Measurements from ENCODE around the gene FSHB. TPM values are rescaled to one million over a fixed set of nuclear protein-coding genes. Genes with fewer than 3 reads are reported as not detected.

The FSHB gene
- total and polyA plus RNA-seq, 4 donors: not detected

DNA sequence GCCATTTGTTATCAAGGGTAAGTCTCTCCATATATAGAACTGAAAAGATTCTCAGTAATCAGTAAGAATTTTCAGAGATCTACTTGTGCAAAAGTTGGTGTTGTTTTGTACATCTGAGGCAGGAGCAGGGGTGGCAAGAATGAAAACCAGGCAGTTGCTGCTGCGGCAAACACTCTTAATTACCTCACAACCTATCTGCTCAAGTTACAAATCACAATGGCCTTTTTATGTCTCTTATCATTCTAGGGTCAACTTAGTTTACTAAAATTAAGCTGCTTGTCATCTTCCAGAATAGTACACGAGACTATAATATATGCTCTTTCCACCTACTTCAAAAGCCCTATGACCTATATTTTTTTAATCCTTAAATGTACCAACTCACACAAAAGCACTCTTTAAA, 14.3 kb upstream of the FSHB start:
- DNase-seq: no peak
- Histone ChIP-seq H3K4me3 (ENCODE audit: low read length in 2 of 2) (no peak overlapping the region), H3K27ac (ENCODE audit: low read depth in 1 of 2, low read length in 2 of 2) (no peak overlapping the region), H3K9me3 (ENCODE audit: control insufficient read depth, low read length) (peaks cover 2% of the 10 kb centered on the region), H3K27me3 (ENCODE audit: control insufficient read depth in 1 of 2, insufficient read depth in 2 of 2, low read length in 1 of 2) (no peaks in the 10 kb centered on the region), H3K4me1 (ENCODE audit: control insufficient read depth in 1 of 2, insufficient read depth in 2 of 2, low read length in 2 of 2) (no peaks in the 10 kb centered on the region), H3K36me3 (ENCODE audit: control insufficient read depth in 1 of 2, insufficient read depth in 2 of 2, low read length in 1 of 2) (no peaks in the 10 kb centered on the region)
- ATAC-seq (ENCODE audit: low FRiP score): no peak
- intact Hi-C loops (cut with DNase I): no loop called here
- 40 to 60% methylated on average over 2 of the region's 2 CpGs for WGBS, 2 donors

- no peak for DNase-seq
- ATAC-seq (ENCODE audit: low FRiP score): no peak
- Histone ChIP-seq H3K4me1 (ENCODE audit: control insufficient read depth in 1 of 2, insufficient read depth in 2 of 2, low read length in 2 of 2) (no peaks in the 10 kb centered on the region), H3K27ac (ENCODE audit: low read depth in 1 of 2, low read length in 2 of 2) (no peak overlapping the region), H3K36me3 (ENCODE audit: control insufficient read depth in 1 of 2, insufficient read depth in 2 of 2, low read length in 1 of 2) (no peaks in the 10 kb centered on the region), H3K27me3 (ENCODE audit: control insufficient read depth in 1 of 2, insufficient read depth in 2 of 2, low read length in 1 of 2) (no peaks in the 10 kb centered on the region), H3K9me3 (ENCODE audit: control insufficient read depth, low read length) (peaks cover 2% of the 10 kb centered on the region), H3K4me3 (ENCODE audit: low read length in 2 of 2) (no peak overlapping the region)
- intact Hi-C loops (cut with DNase I): no loop called here
- WGBS, 2 donors: 64 to 70% methylated on average over 4 of the region's 4 CpGs
These were observed 12.5 kb upstream of the FSHB start for GRCh38 chr11:30218278-30218677.

DNA sequence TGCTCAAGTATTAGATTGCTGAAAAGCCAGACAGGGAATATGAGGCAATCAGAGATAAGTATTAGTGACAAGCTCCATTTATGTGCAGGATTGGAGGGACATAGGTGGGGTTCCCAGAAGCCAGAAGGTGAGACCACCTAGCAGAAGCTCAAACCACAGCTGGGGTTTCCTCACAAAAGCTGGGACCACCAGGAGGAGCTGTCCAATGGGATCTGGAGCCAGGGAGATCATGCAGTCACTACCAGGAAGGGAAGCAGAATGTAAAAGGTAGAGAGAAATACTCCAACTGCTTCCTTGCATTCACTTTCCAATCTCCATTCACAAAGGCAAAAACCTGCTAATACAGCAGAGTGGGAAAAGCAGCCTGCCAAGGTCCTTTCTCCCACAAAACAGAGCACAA, 5.2 kb upstream of the FSHB start:
- no peak for DNase-seq
- Histone ChIP-seq H3K4me3 (ENCODE audit: low read length in 2 of 2) (no peak overlapping the region), H3K27ac (ENCODE audit: low read depth in 1 of 2, low read length in 2 of 2) (no peak overlapping the region), H3K9me3 (ENCODE audit: control insufficient read depth, low read length) (no peaks in the 10 kb centered on the region), H3K4me1 (ENCODE audit: control insufficient read depth in 1 of 2, insufficient read depth in 2 of 2, low read length in 2 of 2) (no peaks in the 10 kb centered on the region), H3K27me3 (ENCODE audit: control insufficient read depth in 1 of 2, insufficient read depth in 2 of 2, low read length in 1 of 2) (no peaks in the 10 kb centered on the region), H3K36me3 (ENCODE audit: control insufficient read depth in 1 of 2, insufficient read depth in 2 of 2, low read length in 1 of 2) (no peaks in the 10 kb centered on the region)
- ATAC-seq (ENCODE audit: low FRiP score): no peak
- intact Hi-C loops (cut with DNase I): no loop called here

GRCh38 chr11:30228323-30228884, 2.4 kb upstream of the FSHB start:
- DNase-seq (no peak), ATAC-seq (ENCODE audit: low FRiP score) (no peak)
- Histone ChIP-seq H3K27ac (ENCODE audit: low read depth in 1 of 2, low read length in 2 of 2) (no peak overlapping the region), H3K36me3 (ENCODE audit: control insufficient read depth in 1 of 2, insufficient read depth in 2 of 2, low read length in 1 of 2) (no peaks in the 10 kb centered on the region), H3K4me1 (ENCODE audit: control insufficient read depth in 1 of 2, insufficient read depth in 2 of 2, low read length in 2 of 2) (no peaks in the 10 kb centered on the region), H3K27me3 (ENCODE audit: control insufficient read depth in 1 of 2, insufficient read depth in 2 of 2, low read length in 1 of 2) (no peaks in the 10 kb centered on the region), H3K9me3 (ENCODE audit: control insufficient read depth, low read length) (no peaks in the 10 kb centered on the region), H3K4me3 (ENCODE audit: low read length in 2 of 2) (no peak overlapping the region)
- intact Hi-C loops (cut with DNase I): no loop called here
- 82 to 84% methylated on average over 5 of the region's 5 CpGs for WGBS, 2 donors

DNA sequence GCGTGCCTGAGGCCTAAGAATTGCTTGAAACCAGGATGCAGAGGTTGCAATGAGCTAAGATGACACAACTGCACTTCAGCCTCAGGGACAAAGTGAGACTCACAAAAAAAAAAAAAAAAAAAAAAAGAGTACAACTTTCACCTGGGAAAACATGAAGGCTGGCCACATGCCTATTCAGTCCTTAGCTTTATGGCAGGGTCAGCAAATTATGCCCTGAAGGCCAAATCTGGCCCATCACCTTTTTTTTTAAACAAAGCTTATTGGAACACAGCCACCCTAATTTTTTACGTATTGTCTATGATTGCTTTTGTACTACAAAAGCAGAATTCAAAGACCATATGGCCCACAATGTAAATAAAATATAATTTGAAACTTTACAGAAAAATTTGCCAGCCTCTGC, 8.2 kb downstream of the FSHB start:
- ATAC-seq (ENCODE audit: low FRiP score): no peak
- H3K27me3 ChIP-seq (ENCODE audit: control insufficient read depth in 1 of 2, insufficient read depth in 2 of 2, low read length in 1 of 2): no peaks in the 10 kb centered on the region

GRCh38 chr11:30244265-30244664, 13.5 kb downstream of the FSHB start:
- no peaks in the 10 kb centered on the region for H3K27me3 ChIP-seq (ENCODE audit: control insufficient read depth in 1 of 2, insufficient read depth in 2 of 2, low read length in 1 of 2)
- no peaks in the 10 kb centered on the region for H3K36me3 ChIP-seq (ENCODE audit: control insufficient read depth in 1 of 2, insufficient read depth in 2 of 2, low read length in 1 of 2)
- H3K4me3 ChIP-seq (ENCODE audit: low read length in 2 of 2): no peak overlapping the region
- no peak overlapping the region for H3K27ac ChIP-seq (ENCODE audit: low read depth in 1 of 2, low read length in 2 of 2)
- H3K9me3 ChIP-seq (ENCODE audit: control insufficient read depth, low read length): no peaks in the 10 kb centered on the region
- ATAC-seq (ENCODE audit: low FRiP score) (no peak), DNase-seq (no peak)
- 33 to 35% methylated on average over 1 of the region's 1 CpG for WGBS, 2 donors
- intact Hi-C loops (cut with DNase I): no loop called here
- no peaks in the 10 kb centered on the region for H3K4me1 ChIP-seq (ENCODE audit: control insufficient read depth in 1 of 2, insufficient read depth in 2 of 2, low read length in 2 of 2)

More for the DNA sequence above, 8.2 kb downstream of the FSHB start:
- intact Hi-C loops (cut with DNase I): no loop called here
- Histone ChIP-seq H3K36me3 (ENCODE audit: control insufficient read depth in 1 of 2, insufficient read depth in 2 of 2, low read length in 1 of 2) (no peaks in the 10 kb centered on the region), H3K4me1 (ENCODE audit: control insufficient read depth in 1 of 2, insufficient read depth in 2 of 2, low read length in 2 of 2) (no peaks in the 10 kb centered on the region), H3K4me3 (ENCODE audit: low read length in 2 of 2) (no peak overlapping the region), H3K27ac (ENCODE audit: low read depth in 1 of 2, low read length in 2 of 2) (no peak overlapping the region), H3K9me3 (ENCODE audit: control insufficient read depth, low read length) (no peaks in the 10 kb centered on the region)
- DNase-seq: no peak
- 77 to 85% methylated on average over 2 of the region's 2 CpGs for WGBS, 2 donors

DNA sequence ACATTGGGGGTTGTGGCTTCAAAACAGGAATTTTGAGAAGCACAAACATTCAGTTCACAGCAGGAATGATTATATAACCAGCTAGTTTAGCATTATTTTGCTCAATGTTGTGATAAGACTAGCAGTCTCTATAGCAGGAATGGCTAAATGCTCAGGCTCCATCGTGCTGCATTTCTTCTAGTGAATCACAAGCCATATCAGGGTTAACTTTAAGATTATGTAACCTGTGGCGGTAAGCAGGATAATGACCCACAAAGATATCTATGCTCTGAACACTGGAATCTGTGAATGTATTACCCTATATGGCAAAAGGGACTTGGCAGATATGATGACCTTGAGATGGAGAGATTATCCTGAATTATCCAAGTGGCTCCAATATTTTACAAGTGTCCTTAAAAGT, 14.8 kb downstream of the FSHB start:
- H3K27ac ChIP-seq (ENCODE audit: low read depth in 1 of 2, low read length in 2 of 2): no peak overlapping the region
- no peak overlapping the region for H3K4me3 ChIP-seq (ENCODE audit: low read length in 2 of 2)
- no peaks in the 10 kb centered on the region for H3K36me3 ChIP-seq (ENCODE audit: control insufficient read depth in 1 of 2, insufficient read depth in 2 of 2, low read length in 1 of 2)
- intact Hi-C loops (cut with DNase I): no loop called here
- 54 to 67% methylated on average over 2 of the region's 2 CpGs for WGBS, 2 donors
- no peaks in the 10 kb centered on the region for H3K27me3 ChIP-seq (ENCODE audit: control insufficient read depth in 1 of 2, insufficient read depth in 2 of 2, low read length in 1 of 2)
- no peaks in the 10 kb centered on the region for H3K9me3 ChIP-seq (ENCODE audit: control insufficient read depth, low read length)
- ATAC-seq (ENCODE audit: low FRiP score): no peak
- no peaks in the 10 kb centered on the region for H3K4me1 ChIP-seq (ENCODE audit: control insufficient read depth in 1 of 2, insufficient read depth in 2 of 2, low read length in 2 of 2)
- no peak for DNase-seq

- no peak overlapping the region for H3K27ac ChIP-seq (ENCODE audit: low read depth in 1 of 2, low read length in 2 of 2)
- intact Hi-C loops (cut with DNase I): no loop called here
These were observed 23.8 kb downstream of the FSHB start for GRCh38 chr11:30254307-30255298.

DNA sequence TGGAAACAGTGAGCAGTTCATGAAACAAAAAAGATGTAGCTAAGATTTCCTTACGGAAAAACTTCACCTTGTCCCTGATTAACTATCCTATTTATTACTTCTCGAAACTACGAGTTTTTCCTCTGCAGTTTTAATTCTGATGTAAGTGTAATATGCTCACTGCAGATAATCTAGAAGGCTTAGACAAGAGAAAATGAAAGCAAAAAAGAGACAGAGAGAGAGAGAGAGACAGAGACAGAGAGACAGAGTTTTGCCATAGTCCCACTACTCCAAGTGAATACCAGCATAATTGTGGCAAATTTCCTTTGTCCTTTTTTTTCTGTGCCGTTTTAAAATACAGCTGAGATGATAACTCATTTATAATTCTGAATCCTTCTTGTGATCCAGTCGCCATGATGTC, 24.8 kb downstream of the FSHB start:
- Histone ChIP-seq H3K27me3 (ENCODE audit: control insufficient read depth in 1 of 2, insufficient read depth in 2 of 2, low read length in 1 of 2) (no peaks in the 10 kb centered on the region), H3K27ac (ENCODE audit: low read depth in 1 of 2, low read length in 2 of 2) (no peak overlapping the region), H3K4me3 (ENCODE audit: low read length in 2 of 2) (no peak overlapping the region), H3K4me1 (ENCODE audit: control insufficient read depth in 1 of 2, insufficient read depth in 2 of 2, low read length in 2 of 2) (no peaks in the 10 kb centered on the region), H3K36me3 (ENCODE audit: control insufficient read depth in 1 of 2, insufficient read depth in 2 of 2, low read length in 1 of 2) (no peaks in the 10 kb centered on the region), H3K9me3 (ENCODE audit: control insufficient read depth, low read length) (peaks cover 1% of the 10 kb centered on the region)
- intact Hi-C loops (cut with DNase I): no loop called here
- DNase-seq (no peak), ATAC-seq (ENCODE audit: low FRiP score) (no peak)
- WGBS, 2 donors: 66 to 72% methylated on average over 5 of the region's 5 CpGs

More at GRCh38 chr11:30254307-30255298, 23.8 kb downstream of the FSHB start:
- no peak overlapping the region for H3K4me3 ChIP-seq (ENCODE audit: low read length in 2 of 2)
- peaks cover 1% of the 10 kb centered on the region for H3K9me3 ChIP-seq (ENCODE audit: control insufficient read depth, low read length)
- no peaks in the 10 kb centered on the region for H3K4me1 ChIP-seq (ENCODE audit: control insufficient read depth in 1 of 2, insufficient read depth in 2 of 2, low read length in 2 of 2)
- ATAC-seq (ENCODE audit: low FRiP score) (no peak), DNase-seq (no peak)
- no peaks in the 10 kb centered on the region for H3K27me3 ChIP-seq (ENCODE audit: control insufficient read depth in 1 of 2, insufficient read depth in 2 of 2, low read length in 1 of 2)
- WGBS, 2 donors: 39 to 43% methylated on average over 3 of the region's 3 CpGs
- H3K36me3 ChIP-seq (ENCODE audit: control insufficient read depth in 1 of 2, insufficient read depth in 2 of 2, low read length in 1 of 2): no peaks in the 10 kb centered on the region

All from aorta (tissue), 5 donors.